Activated naive CD8-positive, alpha-beta T cell treated with anti-CD3 and anti-CD28 coated beads for 36 hours (primary cell): ENCODE measurements around the gene UCN3. TPM values are rescaled to one million over a fixed set of nuclear protein-coding genes. Genes with fewer than 3 reads are reported as not detected.
A peak's percentile ranks its signal among the peaks of the same experiment; 100 is the strongest.

ENCODE experiments used
- DNase-seq: peaks from one replicate; pipeline ENCODE4 v3.0.0; 2021
- H3K27ac Mint-ChIP-seq: one replicate; pipeline ENCODE4 v1.8.0; 2022; ENCODE audit warnings: mild to moderate bottlenecking, moderate library complexity, mixed read lengths
- H3K27me3 Mint-ChIP-seq: one replicate; pipeline ENCODE4 v1.8.0; 2022; ENCODE audit warnings: mild to moderate bottlenecking, mixed read lengths
- H3K36me3 Mint-ChIP-seq: one replicate; pipeline ENCODE4 v1.8.0; 2021; ENCODE audit warnings: mild to moderate bottlenecking, mixed read lengths
- H3K4me1 Mint-ChIP-seq: one replicate; pipeline ENCODE4 v1.8.0; 2021; ENCODE audit warnings: mixed read lengths
- H3K4me3 Mint-ChIP-seq: one replicate; pipeline ENCODE4 v1.8.0; 2022; ENCODE audit warnings: mild to moderate bottlenecking, moderate library complexity, mixed read lengths
- H3K9me3 Mint-ChIP-seq: one replicate; pipeline ENCODE4 v1.8.0; 2022; ENCODE audit warnings: mixed read lengths
- total RNA-seq, 2 experiments: library from RNA; stranded (reverse); gene quantifications; one replicate each; pipeline ENCODE4 v1.2.3, GENCODE V29; 2021

The UCN3 gene
- total RNA-seq, 2 experiments from 2014 or later, result not detected

DNA sequence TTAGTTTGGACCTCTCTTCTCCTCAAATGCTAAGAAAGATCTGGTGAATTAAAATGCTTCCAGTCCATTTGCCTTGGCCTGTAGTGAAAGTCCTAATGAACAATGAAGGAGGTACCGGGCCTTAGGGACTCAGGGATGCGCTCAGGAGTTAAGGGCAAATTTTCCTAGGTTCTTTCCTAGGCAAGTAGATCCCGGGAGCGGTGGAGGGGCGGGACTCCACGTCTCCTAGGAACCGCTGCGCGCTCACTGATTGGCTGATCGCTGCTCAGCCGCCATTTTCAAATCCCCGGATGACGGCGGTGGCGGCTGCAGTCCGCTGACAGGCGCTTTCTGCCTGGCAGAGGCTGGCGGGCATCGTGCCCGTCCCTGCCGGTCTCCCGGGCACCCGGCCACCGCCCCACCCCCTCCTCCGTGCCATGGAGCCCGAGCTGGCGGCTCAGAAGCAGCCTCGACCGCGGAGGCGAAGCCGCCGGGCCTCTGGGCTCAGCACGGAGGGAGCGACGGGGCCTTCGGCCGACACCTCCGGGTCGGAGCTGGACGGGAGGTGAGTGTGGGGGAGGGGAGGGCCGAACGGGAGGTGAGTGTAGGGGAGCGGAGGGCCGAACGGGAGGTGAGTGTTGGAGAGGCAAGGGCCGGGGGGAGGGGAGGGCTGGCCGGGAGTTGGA is 47.6 kb downstream of the UCN3 start, which contains the start of gene NET1:
TSS of gene NET1 (plus strand) at position 281 of the 665 bp plus-strand sequence. CDS start at position 417, 136 bp downstream.
- peaks cover 31% of the 10 kb centered on the region for H3K27me3 Mint-ChIP-seq
- H3K9me3 Mint-ChIP-seq, result peaks cover 3% of the 10 kb centered on the region
- H3K4me3 Mint-ChIP-seq, result peak within 1 kb of the TSS; percentile 81
- peaks cover 7% of the 10 kb centered on the region for H3K36me3 Mint-ChIP-seq
- H3K27ac Mint-ChIP-seq, result no peak within 1 kb of the TSS
- H3K4me1 Mint-ChIP-seq, result peaks cover 1% of the 10 kb centered on the region
- peak; percentile 75 for DNase-seq

GRCh38 chr10:5413012-5413938 is 48.5 kb downstream of the UCN3 start:
- Mint-ChIP-seq H3K36me3 (peaks cover 12% of the 10 kb centered on the region), H3K4me1 (peaks cover 1% of the 10 kb centered on the region), H3K4me3 (no peak overlapping the region), H3K9me3 (peaks cover 6% of the 10 kb centered on the region), H3K27me3 (peaks cover 28% of the 10 kb centered on the region), H3K27ac (no peak overlapping the region)
- no peak for DNase-seq

- H3K4me1 Mint-ChIP-seq, result peaks cover 1% of the 10 kb centered on the region
- peaks cover 30% of the 10 kb centered on the region for H3K36me3 Mint-ChIP-seq
- no peak for DNase-seq
- H3K27me3 Mint-ChIP-seq, result peaks cover 4% of the 10 kb centered on the region
- H3K9me3 Mint-ChIP-seq, result peaks cover 22% of the 10 kb centered on the region
- H3K27ac Mint-ChIP-seq, result no peak overlapping the region
- no peak overlapping the region for H3K4me3 Mint-ChIP-seq
Measured at GRCh38 chr10:5416981-5417380, 52.2 kb downstream of the UCN3 start.

- Mint-ChIP-seq H3K27ac (no peak overlapping the region), H3K36me3 (peaks cover 32% of the 10 kb centered on the region), H3K4me1 (no peaks in the 10 kb centered on the region), H3K27me3 (no peaks in the 10 kb centered on the region), H3K4me3 (no peak overlapping the region), H3K9me3 (peaks cover 22% of the 10 kb centered on the region)
- DNase-seq, result no peak
Measured at GRCh38 chr10:5418584-5418983, 53.8 kb downstream of the UCN3 start.

- H3K36me3 Mint-ChIP-seq, result peaks cover 32% of the 10 kb centered on the region
- DNase-seq, result no peak
- no peak overlapping the region for H3K27ac Mint-ChIP-seq
- H3K27me3 Mint-ChIP-seq, result no peaks in the 10 kb centered on the region
- H3K4me3 Mint-ChIP-seq, result no peak overlapping the region
- H3K9me3 Mint-ChIP-seq, result peaks cover 22% of the 10 kb centered on the region
- no peaks in the 10 kb centered on the region for H3K4me1 Mint-ChIP-seq
Measured at GRCh38 chr10:5419466-5420094, 54.8 kb downstream of the UCN3 start.

GRCh38 chr10:5423771-5424170 is 59.0 kb downstream of the UCN3 start:
- Mint-ChIP-seq H3K36me3 (peaks cover 21% of the 10 kb centered on the region), H3K27me3 (no peaks in the 10 kb centered on the region), H3K4me3 (no peak overlapping the region), H3K9me3 (peaks cover 13% of the 10 kb centered on the region), H3K27ac (no peak overlapping the region), H3K4me1 (no peaks in the 10 kb centered on the region)
- no peak for DNase-seq

Other genes with a start within 250 kb of the UCN3 start
- under 1 TPM in 1 of 2 experiments, not detected in 1; 0.22 TPM for gene AKR1C8, start 179.8 kb upstream of the UCN3 start, total RNA-seq
- not detected for gene AKR1C4, start 168.1 kb upstream of the UCN3 start, total RNA-seq
- not detected for gene TUBAL3, start 39.9 kb downstream of the UCN3 start, total RNA-seq
- 10 to 100 TPM; 30.6 to 30.7 TPM for gene NET1, start 47.6 kb downstream of the UCN3 start, total RNA-seq
- not detected for gene CALML5, start 134.6 kb downstream of the UCN3 start, total RNA-seq
- gene CALML3, start 160.0 kb downstream of the UCN3 start, total RNA-seq, result not detected